Muscle layer of colon (tissue), 2 donors: Measurements from ENCODE around the gene MICA.
"Not testable (repeated sequence)": the region's sequence is repeated elsewhere in the genome, so short reads cannot be mapped to it uniquely, and the experiment has no call there.

ENCODE experiments used
- H3K27ac ChIP-seq: one replicate; pipeline ENCODE4 v1.7.0; 2013; ENCODE audit warnings: low read depth, mild to moderate bottlenecking, low read length, moderate library complexity
- H3K27me3 ChIP-seq, 2 donors: one replicate each; pipeline ENCODE4 v1.7.0; 2013; ENCODE audit warnings: low read length in 2 of 2, mild to moderate bottlenecking in 2 of 2; ENCODE audit not compliant: insufficient read depth in 2 of 2, control insufficient read depth in 1 of 2
- H3K36me3 ChIP-seq: one replicate; pipeline ENCODE4 v1.7.0; 2013; ENCODE audit warnings: mild to moderate bottlenecking, low read length; ENCODE audit not compliant: insufficient read depth
- H3K4me1 ChIP-seq: one replicate; pipeline ENCODE4 v1.7.0; 2013; ENCODE audit warnings: mild to moderate bottlenecking, low read length; ENCODE audit not compliant: insufficient read depth
- H3K4me3 ChIP-seq, 2 donors: one replicate each; pipeline ENCODE4 v1.7.0; 2013; ENCODE audit warnings: low read length in 2 of 2, low read depth in 1 of 2, mild to moderate bottlenecking in 1 of 2, moderate library complexity in 1 of 2
- H3K9ac ChIP-seq: one replicate; pipeline ENCODE4 v1.7.0; 2013; ENCODE audit warnings: low read length
- H3K9me3 ChIP-seq: one replicate; pipeline ENCODE4 v1.7.0; 2013; ENCODE audit warnings: mild to moderate bottlenecking, low read length
- donor health status: abdominal sarcoma.
- donor health status: Adenocarcinoma of cecum.

MICA gene

DNA sequence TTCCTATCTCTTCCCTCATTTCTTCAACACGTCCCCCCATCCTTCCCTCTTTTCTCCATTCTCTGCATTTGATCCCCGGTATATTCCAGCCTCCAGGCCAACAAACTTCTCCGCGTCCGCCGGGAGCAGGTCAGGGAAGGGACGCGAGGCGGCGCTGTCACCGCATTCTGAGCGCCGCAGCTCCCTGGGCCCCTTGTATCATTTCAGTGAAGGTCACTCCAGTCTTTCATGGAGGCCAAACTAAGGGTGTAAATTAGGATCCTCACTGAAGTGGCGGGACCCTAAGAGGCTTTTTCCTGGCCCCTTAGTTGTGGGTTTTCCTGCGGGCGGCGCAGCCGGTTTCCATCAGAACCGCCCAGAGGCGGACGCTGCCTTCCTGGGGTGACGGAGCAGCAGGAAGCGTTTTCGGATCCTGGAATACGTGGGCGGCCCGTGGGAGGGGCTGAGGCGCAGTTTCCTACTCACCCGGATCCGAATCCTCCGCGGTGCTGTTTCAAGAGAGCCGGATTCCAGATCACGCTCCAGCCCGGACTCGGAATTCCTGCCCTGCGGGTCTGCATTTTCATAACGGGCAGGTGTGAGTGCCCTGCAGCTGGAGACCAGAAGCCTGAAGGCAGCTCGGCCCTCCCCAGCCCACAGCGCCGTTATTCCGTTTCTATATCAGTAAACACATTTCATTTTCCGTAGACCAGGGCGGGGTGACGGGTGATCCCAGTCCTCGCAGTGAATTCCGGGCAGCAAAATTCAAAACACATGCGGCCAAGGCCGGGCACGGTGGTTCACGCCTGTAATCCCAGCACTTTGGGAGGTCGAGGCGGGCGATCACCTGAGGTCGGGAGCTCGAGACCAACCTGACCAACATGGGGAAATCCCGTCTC, 3.6 kb upstream of the MICA start:
- Histone ChIP-seq H3K9me3 (no peaks in the 10 kb centered on the region), H3K4me1 (peaks cover 44% of the 10 kb centered on the region), H3K27me3 (no peaks in the 10 kb centered on the region), H3K9ac (peak overlapping the region; percentile 98), H3K36me3 (no peaks in the 10 kb centered on the region), H3K4me3 (peak overlapping the region; percentile 76 to 95), H3K27ac (peak overlapping the region; percentile 99)

DNA sequence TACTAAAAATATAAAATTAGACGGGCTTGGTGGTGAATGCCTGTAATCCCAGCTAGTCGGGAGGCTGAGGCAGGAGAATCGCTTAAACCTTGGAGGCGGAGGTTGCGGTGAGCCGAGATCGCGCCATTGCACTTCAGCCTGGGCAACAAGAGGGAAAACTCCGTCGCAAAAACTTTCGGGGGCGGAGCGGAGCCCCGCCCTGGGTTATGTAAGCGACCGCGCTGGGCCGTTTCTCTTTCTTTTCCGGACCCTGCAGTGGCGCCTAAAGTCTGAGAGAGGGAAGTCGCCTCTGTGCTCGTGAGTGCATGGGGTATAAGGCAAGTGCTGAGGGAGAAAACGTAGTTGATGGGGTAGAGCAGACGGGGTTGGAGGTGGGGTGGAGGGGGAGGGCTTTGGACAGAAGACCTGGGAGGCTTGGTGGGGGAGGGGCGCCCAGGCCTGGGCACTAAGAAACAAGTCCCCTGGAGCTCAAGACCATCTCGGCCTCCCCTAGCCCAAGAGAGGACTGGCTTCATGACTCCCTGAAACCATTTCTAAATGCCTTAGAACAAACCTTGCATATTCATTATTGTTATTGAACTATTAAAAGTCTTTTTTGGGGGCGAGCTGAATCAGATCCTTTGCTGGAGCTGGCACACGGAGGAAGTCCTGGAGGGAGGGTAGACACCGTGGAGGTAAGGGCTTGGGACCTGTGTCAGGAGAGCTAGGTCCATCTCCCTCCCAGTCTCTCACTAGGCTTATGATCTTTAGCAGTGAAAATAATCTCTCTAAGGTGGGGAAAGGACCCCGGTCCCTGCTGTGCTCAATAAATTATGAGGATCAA, 2.7 kb upstream of the MICA start:
- H3K9ac ChIP-seq: peak overlapping the region; percentile 98
- H3K4me1 ChIP-seq: peaks cover 47% of the 10 kb centered on the region
- no peaks in the 10 kb centered on the region for H3K27me3 ChIP-seq

DNA sequence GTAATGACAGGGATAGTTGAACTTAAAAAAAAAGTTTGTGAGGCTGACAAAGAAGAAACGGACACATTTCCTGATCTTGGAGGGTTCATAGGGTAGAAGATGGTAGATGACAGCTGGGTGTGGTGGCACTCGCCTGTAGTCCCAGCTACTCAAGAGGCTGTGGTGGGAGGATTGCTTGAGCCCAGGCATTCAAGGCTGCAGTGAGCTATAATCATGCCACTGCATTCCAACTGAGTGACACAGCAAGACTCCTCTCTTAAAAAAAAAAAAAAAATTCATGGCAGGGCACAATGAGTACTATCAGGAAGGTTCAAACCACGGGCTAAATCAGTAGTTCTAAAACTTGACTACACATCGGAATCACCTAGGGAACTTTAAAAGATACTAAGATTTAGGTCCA, 2.0 kb upstream of the MICA start:
- peak overlapping the region; percentile 99 for H3K27ac ChIP-seq
- no peaks in the 10 kb centered on the region for H3K36me3 ChIP-seq
- no peaks in the 10 kb centered on the region for H3K27me3 ChIP-seq
- H3K9me3 ChIP-seq: no peaks in the 10 kb centered on the region
- peak overlapping the region; percentile 76 to 95 for H3K4me3 ChIP-seq
- H3K4me1 ChIP-seq: peaks cover 49% of the 10 kb centered on the region
- H3K9ac ChIP-seq: peak overlapping the region; percentile 98

More for the DNA sequence above, 2.7 kb upstream of the MICA start:
- Histone ChIP-seq H3K4me3 (peak overlapping the region; percentile 76 to 95), H3K9me3 (no peaks in the 10 kb centered on the region), H3K27ac (peak overlapping the region; percentile 99), H3K36me3 (no peaks in the 10 kb centered on the region)

GRCh38 chr6:31402324-31403282, 792 bp upstream of the MICA start:
- no peaks in the 10 kb centered on the region for H3K36me3 ChIP-seq
- peak overlapping the region; percentile 65 for H3K27ac ChIP-seq
- H3K9me3 ChIP-seq: no peaks in the 10 kb centered on the region
- H3K4me3 ChIP-seq: peak overlapping the region; percentile 86 to 95
- no peaks in the 10 kb centered on the region for H3K27me3 ChIP-seq
- H3K9ac ChIP-seq: peak overlapping the region; percentile 98
- H3K4me1 ChIP-seq: peaks cover 51% of the 10 kb centered on the region

DNA sequence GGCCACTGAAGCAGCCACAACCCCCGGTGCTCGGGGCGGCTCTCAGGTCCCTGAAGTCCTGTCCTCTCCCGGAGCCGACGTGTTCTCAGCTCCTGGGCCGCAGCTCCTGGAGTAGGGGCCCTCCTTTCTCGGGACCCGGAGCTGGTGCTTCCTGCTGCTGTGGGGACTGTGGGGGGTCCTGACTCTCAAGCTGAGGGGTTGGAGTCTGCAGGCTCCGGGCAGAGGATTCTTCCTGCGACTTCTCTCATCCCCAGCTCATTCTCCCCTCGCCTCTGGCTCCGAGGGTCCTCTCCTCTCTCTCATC, 618 bp downstream of the MICA start:
- not testable (repeated sequence) for H3K27me3 ChIP-seq, H3K9ac ChIP-seq, H3K36me3 ChIP-seq, H3K9me3 ChIP-seq
- Histone ChIP-seq H3K4me1 (peaks cover 48% of the 10 kb centered on the region), H3K4me3 (peak overlapping the region; percentile 86 to 95), H3K27ac (peak overlapping the region; percentile 65)

DNA sequence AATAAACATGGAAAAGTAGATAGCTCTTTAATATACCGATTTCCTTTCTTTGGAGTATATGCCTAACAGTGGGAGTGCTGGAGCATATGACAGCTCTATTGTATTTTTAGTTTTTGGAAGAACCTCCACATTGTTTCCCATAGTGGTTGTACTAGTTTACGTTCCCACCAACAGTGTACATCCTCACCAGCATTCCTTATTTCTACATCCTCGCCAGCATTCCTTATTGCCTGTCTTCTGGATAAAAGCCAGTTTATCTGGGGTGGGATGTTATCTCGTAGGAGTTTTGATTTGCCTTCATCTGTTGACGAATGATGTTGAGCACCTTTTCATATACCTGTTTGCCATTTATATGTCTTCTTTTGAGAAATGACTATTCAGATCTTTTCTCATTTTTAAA, 2.6 kb downstream of the MICA start:
- H3K36me3 ChIP-seq: no peaks in the 10 kb centered on the region
- H3K9me3 ChIP-seq: no peaks in the 10 kb centered on the region
- H3K4me3 ChIP-seq: no peak overlapping the region
- H3K27me3 ChIP-seq: no peaks in the 10 kb centered on the region
- no peak overlapping the region for H3K27ac ChIP-seq
- H3K4me1 ChIP-seq: peaks cover 45% of the 10 kb centered on the region
- no peak overlapping the region for H3K9ac ChIP-seq

GRCh38 chr6:31407699-31408098, 4.3 kb downstream of the MICA start:
- H3K4me3 ChIP-seq: no peak overlapping the region
- H3K27me3 ChIP-seq: no peaks in the 10 kb centered on the region
- no peaks in the 10 kb centered on the region for H3K9me3 ChIP-seq
- no peak overlapping the region for H3K9ac ChIP-seq
- H3K36me3 ChIP-seq: peaks cover 16% of the 10 kb centered on the region
- peaks cover 28% of the 10 kb centered on the region for H3K4me1 ChIP-seq
- H3K27ac ChIP-seq: no peak overlapping the region

DNA sequence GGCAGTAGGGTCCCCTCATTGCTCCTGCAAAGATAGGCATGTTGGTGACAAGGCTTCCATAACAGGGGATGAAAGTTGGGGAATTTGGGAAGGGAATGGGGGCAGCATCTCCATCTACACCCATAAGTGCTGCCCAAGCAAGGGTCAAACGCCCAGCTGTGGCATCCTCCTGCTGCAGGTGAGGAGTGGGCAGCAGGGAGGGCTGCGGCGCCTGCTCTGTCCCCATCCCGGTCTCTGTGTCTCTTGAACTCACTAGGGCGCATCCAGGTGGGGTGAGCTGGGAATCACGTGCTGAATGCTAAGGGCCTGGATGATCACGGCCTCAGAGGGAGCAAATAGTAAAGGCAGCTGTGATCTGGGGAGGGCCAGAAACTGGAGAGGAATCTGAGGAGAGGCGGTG, 9.1 kb downstream of the MICA start:
- Histone ChIP-seq H3K27me3 (no peaks in the 10 kb centered on the region), H3K9me3 (no peaks in the 10 kb centered on the region), H3K36me3 (peaks cover 40% of the 10 kb centered on the region), H3K4me3 (no peak overlapping the region), H3K4me1 (peaks cover 11% of the 10 kb centered on the region), H3K27ac (no peak overlapping the region), H3K9ac (no peak overlapping the region)

DNA sequence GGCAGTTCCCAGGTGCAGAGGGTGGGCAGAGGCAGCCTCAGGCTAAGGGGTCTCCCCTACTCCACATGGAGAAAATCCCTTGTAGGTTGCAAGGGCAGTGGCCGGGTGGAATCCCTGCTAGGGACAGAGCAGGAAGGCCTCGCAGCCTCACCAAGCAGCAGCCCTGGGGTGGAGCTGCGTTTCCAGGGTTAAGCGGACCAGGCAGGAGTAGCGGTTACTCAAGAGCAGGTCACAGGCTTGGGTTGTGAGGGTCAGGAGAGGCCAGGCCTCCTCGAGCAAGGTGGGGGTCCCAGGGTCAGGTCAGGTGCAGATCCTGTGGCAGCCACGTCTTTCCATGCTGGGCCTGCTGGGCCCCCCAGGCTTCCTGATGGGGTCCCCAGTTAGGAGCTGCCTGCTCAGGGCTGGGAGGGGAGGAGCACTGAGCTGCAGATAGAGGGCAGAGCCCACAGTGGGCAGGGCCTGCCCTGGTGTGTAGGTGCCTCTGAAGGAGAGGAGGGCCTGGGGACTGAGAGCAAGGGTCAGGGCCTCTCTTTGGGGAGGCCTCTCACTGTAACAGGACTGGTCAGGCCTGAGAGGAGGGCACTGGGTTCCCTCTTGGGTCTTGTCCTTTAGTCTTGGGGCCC, 10.9 kb downstream of the MICA start:
- not testable (repeated sequence) for H3K4me3 ChIP-seq, H3K9me3 ChIP-seq, H3K9ac ChIP-seq, H3K27ac ChIP-seq, H3K4me1 ChIP-seq, H3K27me3 ChIP-seq
- peaks cover 40% of the 10 kb centered on the region for H3K36me3 ChIP-seq

GRCh38 chr6:31414771-31415265, 11.4 kb downstream of the MICA start:
- Histone ChIP-seq H3K27ac (no peak overlapping the region), H3K27me3 (no peaks in the 10 kb centered on the region), H3K4me3 (no peak overlapping the region), H3K9me3 (no peaks in the 10 kb centered on the region), H3K36me3 (peaks cover 40% of the 10 kb centered on the region), H3K4me1 (no peaks in the 10 kb centered on the region), H3K9ac (no peak overlapping the region)
